Erythroblast (primary cell): Measurements from ENCODE around the gene IMPG2.

Source experiments
- DNase-seq, 2 experiments: peaks; one replicate each; lab custom pipeline; 2025; lab: John Stamatoyannopoulos, UW
- GATA1 ChIP-seq: IDR thresholded peaks from 2 replicates; pipeline ENCODE4 v1.6.1; 2011; ENCODE audit warnings: low read depth, mild to moderate bottlenecking, control low read depth, low read length, moderate library complexity
- POLR2A ChIP-seq: IDR thresholded peaks from 2 replicates; pipeline ENCODE4 v1.6.1; 2011; ENCODE audit warnings: mild to moderate bottlenecking, low read length

Gene IMPG2

GRCh38 chr3:101240719-101241399 lies 79.5 kb downstream of the IMPG2 start:
- no peak for DNase-seq
- TF ChIP-seq GATA1 (no peak), POLR2A (no peak)

- no peak for DNase-seq
- TF ChIP-seq GATA1 (no peak), POLR2A (no peak)
Measured at GRCh38 chr3:101235048-101235447, 85.3 kb downstream of the IMPG2 start.

DNA sequence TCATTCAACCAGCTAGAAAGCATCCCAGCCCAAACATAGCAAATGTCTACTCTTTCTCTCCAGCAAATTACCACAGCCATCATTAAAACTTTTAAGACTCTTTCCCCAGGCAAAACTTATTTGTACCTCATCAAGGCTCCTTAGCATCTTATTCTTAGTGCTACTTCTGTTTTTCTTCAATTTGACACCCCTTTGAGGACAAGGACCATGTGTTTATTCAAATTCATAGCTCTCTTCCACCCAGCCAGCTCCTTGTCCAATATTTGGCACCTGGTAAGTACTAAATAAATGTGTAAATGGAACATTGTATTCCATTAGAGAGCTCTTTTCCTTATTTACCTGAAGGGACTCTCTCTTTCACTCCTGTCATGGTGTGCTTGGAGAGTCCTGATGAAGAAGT lies 89.8 kb downstream of the IMPG2 start:
- no peak for TF ChIP-seq POLR2A
- no peak for TF ChIP-seq GATA1
- DNase-seq = no peak

DNA sequence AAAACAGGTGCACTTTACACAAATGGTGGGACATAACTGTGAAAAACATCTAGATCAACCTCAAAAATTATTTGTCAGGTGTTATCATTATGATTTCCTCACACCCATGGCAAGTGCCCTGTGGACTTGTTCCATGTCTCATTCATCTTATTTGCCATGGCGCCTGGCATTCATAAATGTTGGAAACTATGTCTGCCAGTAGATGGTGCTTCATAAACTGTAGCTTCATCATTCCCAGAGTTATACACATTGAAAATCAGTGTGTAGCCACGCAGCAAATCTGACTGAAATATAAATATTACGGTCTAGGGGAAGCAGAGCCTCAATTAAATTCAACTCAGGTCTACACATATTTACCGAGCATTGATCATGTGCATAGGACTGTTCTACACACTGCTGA lies 90.7 kb downstream of the IMPG2 start:
- DNase-seq = peak in 1 of 2 experiments; percentile 8
- TF ChIP-seq POLR2A = no peak
- no peak for TF ChIP-seq GATA1

DNA sequence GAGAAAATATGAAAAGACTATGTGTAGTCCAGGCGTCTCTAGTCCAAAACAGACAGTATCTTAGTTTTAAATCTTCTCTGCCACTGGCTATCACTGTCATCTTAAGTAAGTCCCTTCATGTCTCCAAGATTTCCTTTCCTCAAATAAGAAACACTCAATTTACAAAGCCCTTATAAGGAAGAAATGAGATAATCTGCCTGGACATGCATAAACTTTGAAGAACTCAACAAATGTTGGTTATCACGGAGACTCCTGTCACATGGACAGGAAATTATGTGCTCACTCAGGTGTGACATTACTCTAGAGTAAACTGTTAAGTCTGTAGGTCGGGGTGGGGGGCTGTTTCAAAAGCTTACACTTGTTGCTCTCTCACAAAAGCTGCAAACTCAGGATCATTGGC lies 91.9 kb downstream of the IMPG2 start:
- DNase-seq = no peak
- TF ChIP-seq GATA1 (no peak), POLR2A (no peak)

DNA sequence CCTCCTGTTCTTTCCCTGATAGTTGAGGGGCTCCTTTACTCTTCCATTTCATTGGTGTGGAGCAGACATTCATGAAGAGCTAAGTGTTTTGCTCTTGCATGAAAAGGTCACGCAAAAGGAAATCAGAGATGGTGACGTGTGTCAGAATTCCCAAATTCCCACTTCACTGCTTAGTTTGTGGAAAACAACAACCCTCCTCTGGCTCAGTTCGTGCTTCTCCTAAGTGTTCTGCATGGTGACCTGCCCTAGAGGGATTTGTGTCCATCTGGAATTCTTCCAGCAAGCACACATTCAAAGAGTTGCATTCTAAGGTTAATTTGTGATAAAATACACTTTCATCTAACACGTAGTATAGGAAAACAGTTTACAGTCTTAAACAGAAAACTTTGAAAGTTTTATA lies 95.6 kb downstream of the IMPG2 start:
- no peak for DNase-seq
- TF ChIP-seq GATA1 (no peak), POLR2A (no peak)

DNA sequence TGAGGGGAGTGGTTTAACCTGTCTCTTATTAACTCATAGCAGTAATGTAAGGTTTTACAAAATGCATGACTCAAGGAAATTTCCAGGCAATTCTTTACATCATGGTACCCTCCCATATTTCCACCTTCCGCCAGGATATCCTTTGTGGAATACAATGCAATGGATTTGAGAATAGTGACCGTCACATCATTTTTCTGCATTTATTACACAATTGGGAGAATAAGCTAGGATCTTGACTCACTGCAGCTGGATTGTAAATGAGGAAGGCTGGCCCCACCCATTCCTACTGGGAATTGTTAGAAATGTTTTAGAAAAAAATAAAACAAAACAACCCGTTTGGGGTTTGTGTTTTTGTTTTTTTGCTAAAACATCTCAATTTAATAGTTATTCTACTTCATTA lies 97.4 kb downstream of the IMPG2 start:
- TF ChIP-seq GATA1 = no peak
- TF ChIP-seq POLR2A = no peak
- no peak for DNase-seq

- DNase-seq = no peak
- no peak for TF ChIP-seq GATA1
Measured at GRCh38 chr3:101219842-101220560, 100.4 kb downstream of the IMPG2 start.

DNA sequence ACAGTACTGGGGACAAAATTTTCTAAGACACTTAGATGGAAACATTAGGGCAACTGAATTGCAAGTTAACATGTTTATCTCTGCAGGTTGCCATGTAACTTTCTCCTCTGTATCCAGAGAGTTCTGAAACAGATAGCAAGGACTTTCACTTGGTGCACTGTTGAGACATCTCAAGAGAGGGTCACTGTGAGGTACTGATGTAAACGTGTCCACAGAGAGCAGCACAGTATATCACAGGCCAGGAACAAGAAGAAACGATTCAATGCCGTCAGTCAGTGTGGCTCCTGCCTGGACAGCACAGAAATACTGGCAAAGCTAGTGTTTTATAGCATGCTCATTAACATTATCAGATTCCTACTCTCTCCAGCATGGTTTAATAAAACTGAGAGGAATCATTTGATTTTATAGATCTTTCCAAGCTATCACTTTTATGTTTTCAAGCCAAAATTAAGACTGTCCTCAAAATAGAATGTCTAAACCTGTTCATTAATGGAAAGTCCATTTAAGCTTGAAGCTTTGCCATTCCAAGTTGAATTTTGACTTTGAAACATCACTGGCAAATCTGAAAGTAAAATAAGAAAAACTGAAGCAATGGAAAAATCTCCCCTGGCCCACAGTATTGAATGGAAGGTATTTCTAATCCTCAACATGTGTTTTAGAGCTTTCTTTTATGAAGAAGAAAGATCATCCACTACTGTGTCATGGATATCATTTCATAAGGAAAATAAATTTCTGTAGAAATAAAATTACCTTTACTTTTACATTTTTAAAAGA lies 102.7 kb downstream of the IMPG2 start:
- TF ChIP-seq GATA1 (no peak), POLR2A (no peak)
- no peak for DNase-seq

DNA sequence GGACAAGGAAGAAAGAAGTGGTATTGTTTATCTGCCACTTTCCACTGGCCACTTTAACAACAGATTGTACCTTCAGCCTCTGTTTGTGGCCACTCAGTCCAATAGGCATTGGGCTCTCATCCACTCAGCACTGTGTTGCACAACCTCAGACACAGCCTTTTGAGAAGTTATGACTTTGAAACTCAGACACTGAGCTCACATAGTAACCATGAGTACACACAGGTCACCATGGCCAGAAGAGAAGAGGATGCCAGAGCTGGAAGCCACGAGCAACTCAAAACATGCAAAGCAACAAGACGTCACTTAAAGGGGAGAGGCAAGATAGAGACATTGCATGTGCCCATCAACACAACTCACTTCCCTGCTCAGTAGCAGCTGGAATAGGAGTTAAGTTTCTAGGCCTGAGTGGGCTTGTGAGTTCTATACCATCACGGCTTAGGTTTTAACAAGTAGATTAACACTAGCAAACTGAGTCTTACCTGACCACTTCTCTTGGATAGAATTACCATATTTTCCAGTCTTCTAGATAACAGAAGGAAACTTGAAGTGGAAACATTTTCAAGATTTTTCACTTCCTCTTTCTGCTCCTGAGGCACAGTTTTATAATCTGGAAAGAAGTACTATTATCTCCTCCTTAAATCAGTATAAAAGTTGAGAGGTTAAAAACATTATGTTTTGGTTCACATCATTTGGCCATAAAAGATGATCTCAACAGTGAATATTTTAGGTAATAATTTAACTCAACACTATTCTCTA lies 103.5 kb downstream of the IMPG2 start:
- no peak for DNase-seq
- no peak for TF ChIP-seq POLR2A
- TF ChIP-seq GATA1 = no peak

GRCh38 chr3:101212730-101213129 lies 107.6 kb downstream of the IMPG2 start:
- DNase-seq = no peak
- no peak for TF ChIP-seq POLR2A
- no peak for TF ChIP-seq GATA1

GRCh38 chr3:101204246-101204645 lies 116.1 kb downstream of the IMPG2 start:
- no peak for DNase-seq
- no peak for TF ChIP-seq GATA1
- TF ChIP-seq POLR2A = no peak

DNA sequence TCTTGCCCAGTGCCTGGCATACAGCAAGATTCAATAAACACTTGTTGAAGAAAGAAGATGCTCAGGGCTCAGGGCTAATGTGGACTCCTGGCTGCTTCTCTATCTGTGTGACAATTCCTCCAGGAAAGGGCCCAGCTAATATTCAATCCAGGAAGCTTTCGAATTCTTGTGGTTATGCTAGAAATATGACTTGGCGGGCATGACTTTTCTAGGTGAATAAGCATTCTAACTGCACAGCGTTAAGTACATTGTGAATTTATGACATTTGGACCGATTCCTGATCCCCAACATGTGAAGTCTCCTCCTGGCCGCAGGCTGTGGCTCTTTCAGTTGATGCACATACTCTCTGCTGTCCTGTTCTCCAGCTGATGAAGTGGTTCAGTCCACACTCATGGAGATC lies 117.0 kb downstream of the IMPG2 start:
- TF ChIP-seq POLR2A = no peak
- TF ChIP-seq GATA1 = no peak
- DNase-seq = no peak
